Endothelial cell (in vitro differentiated cells): ENCODE results near the gene VSTM4. TPM values are rescaled to one million over a fixed set of nuclear protein-coding genes. Genes with fewer than 3 reads are reported as not detected.

Source experiments
- DNase-seq: peaks from one replicate; pipeline ENCODE4 v3.0.0; 2021; ENCODE audit warnings: low spot score
- H3K27ac Mint-ChIP-seq: one replicate; pipeline ENCODE4 v1.8.0; 2021; ENCODE audit warnings: mixed read lengths, inconsistent platforms; ENCODE audit not compliant: unreplicated experiment
- H3K27me3 Mint-ChIP-seq: one replicate; pipeline ENCODE4 v1.8.0; 2021; ENCODE audit warnings: mild to moderate bottlenecking, moderate library complexity, mixed read lengths, inconsistent platforms; ENCODE audit not compliant: unreplicated experiment
- H3K36me3 Mint-ChIP-seq: one replicate; pipeline ENCODE4 v1.8.0; 2021; ENCODE audit warnings: mild to moderate bottlenecking, low read depth, mixed read lengths, inconsistent platforms; ENCODE audit not compliant: unreplicated experiment
- H3K4me1 Mint-ChIP-seq: one replicate; pipeline ENCODE4 v1.8.0; 2021; ENCODE audit warnings: mild to moderate bottlenecking, mixed read lengths, inconsistent platforms; ENCODE audit not compliant: unreplicated experiment
- H3K4me3 Mint-ChIP-seq: one replicate; pipeline ENCODE4 v1.8.0; 2021; ENCODE audit warnings: mild to moderate bottlenecking, mixed read lengths, inconsistent platforms; ENCODE audit not compliant: unreplicated experiment
- H3K9me3 Mint-ChIP-seq: one replicate; pipeline ENCODE4 v1.8.0; 2021; ENCODE audit warnings: mixed read lengths, inconsistent platforms; ENCODE audit not compliant: unreplicated experiment
- total RNA-seq: library from RNA; stranded (reverse); fragmentation: NEBNext Ultra II Directional; extraction: Animal tissue kit (Norgen Biotek cat#: 25700); gene quantifications from one replicate; pipeline ENCODE4 v1.2.1, GENCODE V29; 2021; ENCODE audit not compliant: unreplicated experiment
- TF ChIP-seq, protein P1 (sequence below): fragments of 200-600 bp; sonication (generic); IDR thresholded peaks from one replicate; pipeline ENCODE4 v1.5.0; 2021; ENCODE audit warnings: antibody characterized with exemption; ENCODE audit not compliant: unreplicated experiment

VSTM4 gene
- total RNA-seq, 1 donor from 2014 or later = 0.38 TPM

GRCh38 chr10:49029666-49030065 lies 85.7 kb downstream of the VSTM4 start:
- H3K27ac Mint-ChIP-seq = no peak overlapping the region
- H3K4me1 Mint-ChIP-seq = no peaks in the 10 kb centered on the region
- H3K36me3 Mint-ChIP-seq = no peaks in the 10 kb centered on the region
- H3K9me3 Mint-ChIP-seq = no peaks in the 10 kb centered on the region
- H3K4me3 Mint-ChIP-seq = no peak overlapping the region
- DNase-seq = no peak
- TF ChIP-seq, protein P1, sequence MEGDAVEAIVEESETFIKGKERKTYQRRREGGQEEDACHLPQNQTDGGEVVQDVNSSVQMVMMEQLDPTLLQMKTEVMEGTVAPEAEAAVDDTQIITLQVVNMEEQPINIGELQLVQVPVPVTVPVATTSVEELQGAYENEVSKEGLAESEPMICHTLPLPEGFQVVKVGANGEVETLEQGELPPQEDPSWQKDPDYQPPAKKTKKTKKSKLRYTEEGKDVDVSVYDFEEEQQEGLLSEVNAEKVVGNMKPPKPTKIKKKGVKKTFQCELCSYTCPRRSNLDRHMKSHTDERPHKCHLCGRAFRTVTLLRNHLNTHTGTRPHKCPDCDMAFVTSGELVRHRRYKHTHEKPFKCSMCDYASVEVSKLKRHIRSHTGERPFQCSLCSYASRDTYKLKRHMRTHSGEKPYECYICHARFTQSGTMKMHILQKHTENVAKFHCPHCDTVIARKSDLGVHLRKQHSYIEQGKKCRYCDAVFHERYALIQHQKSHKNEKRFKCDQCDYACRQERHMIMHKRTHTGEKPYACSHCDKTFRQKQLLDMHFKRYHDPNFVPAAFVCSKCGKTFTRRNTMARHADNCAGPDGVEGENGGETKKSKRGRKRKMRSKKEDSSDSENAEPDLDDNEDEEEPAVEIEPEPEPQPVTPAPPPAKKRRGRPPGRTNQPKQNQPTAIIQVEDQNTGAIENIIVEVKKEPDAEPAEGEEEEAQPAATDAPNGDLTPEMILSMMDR = no peak
- H3K27me3 Mint-ChIP-seq = no peaks in the 10 kb centered on the region

DNA sequence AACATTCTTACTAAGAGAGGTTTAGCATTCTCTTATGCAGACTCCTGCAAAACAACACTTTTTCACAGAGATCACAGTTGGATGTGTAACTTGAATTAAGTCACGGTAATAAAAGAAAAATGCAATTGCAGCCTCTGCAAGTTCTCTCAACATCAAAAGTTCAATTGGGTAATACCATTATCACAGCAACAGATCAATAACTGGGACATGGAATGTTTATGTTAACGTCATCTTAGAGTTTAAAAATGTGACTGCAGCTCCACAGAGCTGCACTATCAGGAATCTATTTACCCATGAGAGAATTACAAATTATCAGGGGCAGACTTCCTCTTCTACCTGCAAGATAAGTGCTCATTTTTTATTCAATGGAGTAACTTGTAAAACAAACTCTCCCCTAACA lies 86.7 kb downstream of the VSTM4 start:
- Mint-ChIP-seq H3K27ac (no peak overlapping the region), H3K4me1 (no peaks in the 10 kb centered on the region), H3K9me3 (no peaks in the 10 kb centered on the region), H3K36me3 (no peaks in the 10 kb centered on the region), H3K4me3 (no peak overlapping the region), H3K27me3 (no peaks in the 10 kb centered on the region)
- DNase-seq = no peak
- TF ChIP-seq, protein P1 = no peak

DNA sequence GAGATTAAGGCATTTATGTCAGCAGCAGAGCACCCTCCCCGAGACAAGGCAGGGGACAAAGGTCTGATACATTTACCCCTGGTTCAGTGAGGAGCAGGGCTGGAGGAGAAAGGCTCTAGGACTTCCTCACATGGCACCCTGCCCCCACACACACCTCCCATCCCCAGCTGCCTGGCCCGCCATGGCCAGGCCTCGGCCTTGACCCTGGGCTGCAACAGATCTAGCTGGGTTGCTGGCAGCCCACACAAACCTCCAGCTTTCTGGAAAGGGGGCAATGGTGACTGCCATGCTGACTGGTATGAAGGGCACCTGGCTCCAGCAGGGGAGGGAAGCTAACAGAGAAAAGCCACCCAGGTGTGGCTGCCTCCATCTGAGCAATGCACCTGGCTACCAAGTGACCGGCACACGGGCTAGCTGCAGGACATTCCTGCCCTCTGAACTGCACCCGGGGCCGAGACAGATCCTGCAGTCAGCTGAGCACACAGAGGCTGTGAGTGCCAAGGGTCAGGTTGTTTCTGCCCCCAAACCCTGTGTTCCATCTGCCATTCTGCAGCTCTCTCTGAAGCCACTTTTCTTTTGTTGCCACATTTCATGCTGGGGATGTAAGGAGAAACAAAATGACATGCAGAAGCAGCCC lies 89.9 kb downstream of the VSTM4 start:
- Mint-ChIP-seq H3K27ac (no peak overlapping the region), H3K27me3 (no peaks in the 10 kb centered on the region), H3K4me1 (no peaks in the 10 kb centered on the region), H3K4me3 (no peak overlapping the region), H3K9me3 (no peaks in the 10 kb centered on the region), H3K36me3 (no peaks in the 10 kb centered on the region)
- TF ChIP-seq, protein P1 = no peak
- no peak for DNase-seq

DNA sequence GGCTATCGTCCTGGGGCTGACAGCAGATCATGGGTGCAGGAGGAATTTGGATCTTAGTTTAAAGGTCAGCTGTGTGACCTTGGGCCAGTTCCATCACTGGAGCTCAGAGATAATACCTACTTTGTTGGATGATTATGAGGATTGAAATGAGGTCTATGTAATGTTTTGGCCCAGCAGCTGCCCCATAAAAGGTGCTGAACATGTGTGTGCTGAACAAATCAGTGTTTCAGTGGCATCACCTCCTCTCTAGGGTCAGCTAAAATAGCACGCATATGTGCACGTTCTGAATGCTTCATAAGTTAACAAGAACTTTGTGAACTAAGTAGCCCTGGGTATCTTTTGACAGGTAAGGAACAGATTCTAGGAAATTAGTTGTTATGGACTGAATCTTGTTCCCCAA lies 90.8 kb downstream of the VSTM4 start:
- H3K9me3 Mint-ChIP-seq = no peaks in the 10 kb centered on the region
- H3K36me3 Mint-ChIP-seq = no peaks in the 10 kb centered on the region
- TF ChIP-seq, protein P1 = no peak
- no peaks in the 10 kb centered on the region for H3K27me3 Mint-ChIP-seq
- DNase-seq = no peak
- H3K27ac Mint-ChIP-seq = no peak overlapping the region
- no peaks in the 10 kb centered on the region for H3K4me1 Mint-ChIP-seq
- H3K4me3 Mint-ChIP-seq = no peak overlapping the region

- DNase-seq = no peak
- Mint-ChIP-seq H3K36me3 (no peaks in the 10 kb centered on the region), H3K27me3 (no peaks in the 10 kb centered on the region), H3K4me1 (no peaks in the 10 kb centered on the region), H3K4me3 (no peak overlapping the region), H3K27ac (no peak overlapping the region), H3K9me3 (no peaks in the 10 kb centered on the region)
- TF ChIP-seq, protein P1 = no peak
These were observed 91.6 kb downstream of the VSTM4 start for GRCh38 chr10:49023752-49024151.
